NCI-H2081 treated with DMSO at 0.1 percent for 48 hours (cell line): ENCODE measurements around the gene ZNF653.
"Not testable (repeated sequence)": the region's sequence is repeated elsewhere in the genome, so short reads cannot be mapped to it uniquely, and the experiment has no call there.

ENCODE experiments used
- DNase-seq: peaks from one replicate; lab custom pipeline; 2025; lab: John Stamatoyannopoulos, UW

Gene ZNF653

DNA sequence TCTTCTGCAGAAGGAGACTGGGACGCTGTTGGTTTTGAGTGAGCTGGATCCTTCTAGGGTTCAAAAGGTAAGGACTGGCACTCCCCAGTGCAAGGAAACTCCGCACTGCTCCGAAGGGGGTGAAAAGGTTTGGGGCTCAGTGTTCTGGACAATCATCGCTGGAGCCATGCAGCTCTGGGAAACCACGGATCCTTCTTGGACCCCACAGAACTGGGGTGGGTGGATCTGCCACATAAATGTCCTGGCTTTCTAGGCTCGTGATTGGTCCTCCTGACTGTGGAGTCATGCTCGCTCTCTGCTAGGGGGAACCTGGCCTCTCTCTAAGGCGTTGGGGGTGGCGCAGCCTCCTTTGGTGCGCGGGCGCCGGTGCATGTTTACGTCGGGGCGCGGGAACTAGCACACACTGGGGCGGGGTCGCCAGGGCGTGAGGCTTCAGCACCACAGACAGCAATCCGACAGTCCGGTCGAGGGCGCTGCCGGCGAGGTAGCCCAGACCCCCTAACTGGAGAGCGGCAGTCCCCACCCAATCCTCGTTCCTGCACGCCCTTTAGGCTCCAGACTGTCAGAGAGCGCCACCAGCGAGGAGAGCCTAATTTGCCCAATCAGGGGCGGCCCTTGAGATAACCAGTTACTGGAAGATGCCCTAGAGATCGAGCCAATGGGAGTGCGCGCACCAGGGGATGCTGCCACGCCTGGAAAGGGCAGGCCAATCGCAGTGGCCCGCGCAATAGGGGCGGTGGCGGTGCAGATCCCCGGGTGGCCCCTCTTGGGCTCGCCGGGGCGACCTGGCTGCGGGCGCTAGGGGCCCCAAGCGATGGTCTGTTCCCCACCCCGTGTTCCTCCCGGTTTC is 23.9 kb downstream of the ZNF653 start:
- peak; percentile 69 for DNase-seq

DNA sequence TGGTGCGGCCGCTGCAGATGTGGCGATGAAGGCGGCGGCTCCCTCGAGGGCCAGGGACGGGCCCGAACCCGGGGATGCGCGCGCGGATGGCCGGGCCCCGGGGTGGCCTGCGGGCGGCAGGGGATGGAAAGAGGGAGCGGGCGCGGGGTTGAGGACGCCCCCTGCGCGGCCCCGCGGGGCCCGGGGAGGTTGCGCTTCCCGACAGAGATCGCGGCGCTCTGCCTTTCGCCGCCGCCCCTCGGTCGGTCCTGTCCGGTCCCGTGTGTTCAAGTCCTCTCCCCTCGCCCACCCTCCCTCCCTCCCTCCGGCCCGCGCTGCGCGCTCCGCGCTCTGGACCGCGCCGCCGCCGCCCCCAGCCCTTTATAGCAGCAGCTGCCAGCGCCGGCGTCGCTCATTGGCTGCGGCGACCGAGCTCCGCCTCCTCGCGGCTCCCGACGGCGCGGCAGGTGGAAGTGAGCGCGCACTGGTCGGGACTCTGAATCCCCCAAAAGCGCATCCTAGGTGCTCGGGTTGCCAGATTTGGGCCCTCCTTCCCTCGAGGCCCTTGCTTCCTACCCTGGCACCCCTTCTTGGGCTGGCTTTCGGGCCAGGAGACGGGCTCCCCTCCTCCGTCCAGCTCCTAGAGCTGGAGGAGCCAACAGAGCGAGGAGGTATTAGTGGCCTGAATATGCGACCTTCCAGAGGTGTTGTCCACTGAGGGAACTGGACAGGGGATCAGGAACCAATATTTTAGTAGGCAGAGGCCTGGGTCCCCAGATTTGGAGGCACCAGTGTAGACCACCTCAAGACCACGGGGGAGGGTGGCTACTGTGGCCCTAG is 24.7 kb downstream of the ZNF653 start, which contains the start of gene ELAVL3:
ELAVL3 (minus strand) TSS at position 332 of the 819 bp plus-strand sequence. CDS start 438 bp downstream, outside the sequence.
- DNase-seq: peak; percentile 8

DNA sequence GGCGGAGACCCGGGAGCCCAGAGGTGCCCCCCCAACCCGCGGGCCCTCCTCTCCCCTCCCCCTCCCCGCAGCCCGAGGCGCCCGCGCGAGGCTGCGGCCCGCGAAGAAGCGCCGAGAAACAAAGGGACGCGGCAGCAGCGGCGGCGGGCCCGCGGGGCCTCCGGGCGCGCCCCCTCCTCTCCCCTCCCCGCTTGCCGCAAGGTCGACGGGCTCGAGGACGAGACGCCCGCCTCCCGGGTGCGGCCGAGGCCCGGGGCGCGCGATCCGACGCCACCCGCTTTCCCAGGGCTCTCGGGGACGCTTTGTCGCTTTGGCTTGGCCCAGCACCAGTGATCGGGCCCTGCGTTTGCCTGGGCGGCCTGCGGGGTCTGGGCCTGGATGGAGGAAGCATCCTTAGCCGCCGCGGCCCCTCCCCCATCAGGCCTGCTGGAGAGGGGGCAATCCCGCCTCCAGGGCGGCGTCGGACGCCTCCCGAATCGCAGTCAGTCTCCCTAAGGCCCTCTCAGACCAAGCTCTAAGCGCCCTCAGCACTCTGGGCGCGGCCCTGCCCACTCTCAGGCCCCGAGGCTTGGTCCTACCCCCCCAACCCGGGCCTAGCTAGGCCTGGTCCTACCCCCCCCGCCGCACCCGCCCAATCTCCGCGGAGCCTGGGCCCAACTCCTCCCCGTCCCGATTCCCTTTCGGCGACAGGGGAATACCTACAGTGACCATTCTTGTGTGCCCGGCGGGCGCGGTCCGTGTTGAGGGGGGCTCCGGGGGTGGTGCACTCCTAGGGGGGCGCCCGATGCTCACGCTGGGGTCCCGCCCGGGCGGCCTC is 25.5 kb downstream of the ZNF653 start:
- DNase-seq: no peak

DNA sequence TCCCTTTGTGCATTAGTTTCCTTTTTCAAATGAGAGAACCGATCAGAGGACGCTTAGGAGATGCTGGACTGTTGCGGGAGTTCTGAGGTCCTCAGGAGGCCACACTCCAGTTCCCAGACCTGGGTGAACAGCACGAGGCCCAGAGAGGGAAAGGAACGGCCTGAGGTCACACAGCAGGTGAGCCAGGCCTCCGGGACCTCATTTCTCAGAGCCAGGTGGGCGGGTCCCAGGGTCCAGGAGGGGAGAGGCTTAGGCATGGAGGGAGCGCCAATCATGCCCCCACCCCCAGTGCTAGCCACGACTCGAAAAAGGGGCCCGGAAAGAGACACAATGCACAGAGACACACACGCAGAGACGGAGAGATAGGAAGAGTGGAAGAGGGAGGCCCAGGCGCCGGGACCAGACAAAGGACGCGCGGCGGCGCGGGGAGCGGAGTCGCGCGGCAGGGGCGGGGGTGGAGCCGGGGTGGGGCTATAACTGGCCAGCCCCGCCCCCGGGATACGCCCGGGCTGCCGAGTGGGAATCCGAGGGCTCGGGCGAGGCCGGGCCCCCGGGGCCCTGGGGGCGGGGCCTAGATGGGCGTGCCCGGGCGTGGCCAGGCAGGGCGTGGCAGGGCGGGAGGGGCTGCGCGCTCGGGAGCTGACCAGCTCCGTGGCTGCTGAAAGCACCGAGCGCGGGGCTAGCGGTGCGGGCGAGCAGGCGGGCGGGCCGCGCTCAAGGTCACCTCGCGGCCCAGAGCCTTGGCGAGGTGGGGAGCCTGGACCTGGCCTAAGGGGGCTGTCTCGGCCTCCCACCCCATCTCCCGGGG is 26.3 kb downstream of the ZNF653 start:
- peak; percentile 7 for DNase-seq

DNA sequence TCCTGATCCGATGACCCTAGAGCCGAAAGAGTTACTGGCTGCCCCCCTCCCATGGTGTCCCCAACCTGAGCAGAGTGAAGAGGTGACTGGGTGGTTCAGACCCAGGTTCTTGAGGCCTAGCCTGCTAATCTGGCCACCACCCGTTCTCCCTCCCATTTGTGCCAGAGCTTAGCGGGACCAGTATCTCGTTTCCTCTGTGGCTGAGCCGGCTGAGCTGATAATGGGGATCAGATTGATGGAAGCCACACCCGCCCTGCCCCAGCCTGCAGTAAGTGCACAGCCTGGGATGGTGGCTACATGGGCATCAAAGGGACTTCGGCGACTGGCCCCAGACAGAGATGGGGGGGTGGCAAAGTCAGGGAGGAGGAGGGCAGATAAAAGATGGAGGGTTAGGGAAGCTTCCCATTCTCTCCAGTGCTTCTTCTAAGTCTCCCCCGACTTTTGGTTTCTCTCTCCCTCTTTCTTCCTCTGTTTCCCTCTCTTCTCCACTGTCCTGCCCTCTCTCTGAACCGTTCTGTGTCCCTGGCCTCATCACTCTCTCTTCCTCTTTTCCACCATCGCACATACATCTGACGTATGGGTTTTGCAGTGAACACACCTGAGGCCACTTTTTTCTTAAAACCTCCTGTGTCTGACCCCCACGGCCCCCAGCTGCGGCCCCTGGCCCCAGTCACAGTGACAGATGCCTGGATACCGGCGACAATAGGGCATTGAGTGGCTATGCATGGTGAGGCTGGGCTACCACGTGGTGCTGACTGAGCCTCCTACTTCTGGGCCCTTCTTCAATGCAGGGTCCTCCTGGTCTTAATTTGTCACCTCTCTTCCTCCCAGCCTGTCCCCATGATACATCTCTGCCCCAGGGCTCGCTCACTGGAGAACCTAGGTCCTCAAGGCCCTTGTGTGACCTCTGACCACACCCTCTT is 27.2 kb downstream of the ZNF653 start:
- DNase-seq: no peak

DNA sequence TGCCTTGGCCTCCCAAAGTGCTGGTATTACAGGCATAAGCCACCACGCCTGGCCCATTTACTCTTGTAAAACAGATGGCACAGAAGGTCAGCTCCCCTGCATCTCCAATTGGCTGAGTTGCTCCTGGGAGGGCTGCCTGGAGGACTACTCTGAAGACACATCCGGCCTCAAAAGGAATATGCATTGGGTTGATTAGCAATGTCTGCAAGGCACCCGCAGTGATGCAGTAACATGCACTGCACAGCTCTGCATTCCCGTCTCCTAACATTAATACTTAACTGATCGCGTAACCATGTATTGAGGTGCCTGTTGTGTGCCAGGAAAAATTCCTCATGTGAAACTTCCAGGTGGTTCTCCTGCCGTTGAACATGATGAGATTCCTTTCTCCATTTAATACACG is 29.8 kb downstream of the ZNF653 start:
- no peak for DNase-seq

DNA sequence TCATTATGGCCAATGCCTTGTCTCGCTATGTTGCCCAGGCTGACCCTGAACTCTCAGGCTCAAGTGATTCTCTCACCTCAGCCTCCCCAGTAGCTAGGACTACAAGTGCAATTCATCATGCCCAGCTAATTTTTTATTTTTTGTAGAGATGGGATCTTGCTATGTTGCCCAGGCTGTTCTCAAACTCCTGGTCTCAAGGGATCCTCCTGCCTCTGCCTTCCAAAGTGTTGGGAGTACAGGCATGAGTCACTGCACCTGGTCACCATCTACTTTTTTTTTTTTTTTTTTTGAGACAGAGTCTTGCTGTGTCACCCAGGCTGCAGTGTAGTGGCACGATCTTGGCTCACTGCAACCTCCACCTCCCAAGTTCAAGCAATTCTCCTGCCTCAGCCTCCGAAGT is 30.3 kb downstream of the ZNF653 start:
- not testable (repeated sequence) for DNase-seq

DNA sequence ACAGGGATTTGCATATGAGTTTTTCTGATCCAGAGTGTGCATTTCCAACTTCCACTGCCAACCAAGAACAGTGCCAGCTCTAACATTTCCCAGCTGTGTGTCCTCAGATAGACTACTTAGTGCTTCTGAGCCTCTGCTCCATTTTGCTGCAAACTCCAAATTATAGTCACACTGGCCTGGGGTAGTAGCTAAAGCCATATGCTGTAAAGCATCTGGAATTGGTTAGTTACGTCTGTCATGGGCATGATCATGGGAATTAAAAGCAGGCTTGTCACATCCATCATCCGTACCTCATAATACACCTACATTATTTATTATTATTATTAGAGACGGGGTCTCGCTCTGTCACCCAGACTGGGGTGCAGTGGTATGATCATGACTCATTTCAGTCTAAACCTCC is 31.9 kb downstream of the ZNF653 start:
- no peak for DNase-seq

DNA sequence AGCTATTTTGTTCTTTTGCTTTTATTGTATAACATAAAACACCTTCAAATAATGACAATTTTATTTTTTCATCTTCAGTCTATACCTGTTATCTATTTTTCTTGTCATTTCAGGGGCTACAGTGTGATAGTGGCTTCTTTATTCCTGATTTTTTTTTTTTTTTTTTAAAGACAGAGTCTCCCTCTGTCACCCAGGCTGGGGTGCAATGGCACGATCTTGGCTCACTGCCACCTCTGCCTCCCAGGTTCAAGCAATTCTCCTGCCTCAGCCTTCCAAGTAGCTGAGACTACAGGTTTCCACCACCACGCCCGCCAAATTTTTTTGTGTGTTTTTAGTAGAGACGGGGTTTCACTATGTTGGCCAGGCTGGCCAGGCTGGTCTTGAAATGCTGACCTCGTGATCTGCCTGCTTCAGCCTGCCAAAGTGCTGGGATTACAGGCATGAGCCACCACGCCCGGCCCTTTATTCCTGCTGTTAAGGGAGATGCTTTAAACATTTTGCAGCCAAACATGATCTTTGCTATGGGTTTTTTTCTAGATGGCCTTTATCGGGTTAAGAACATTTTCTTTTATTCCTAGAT is 37.3 kb downstream of the ZNF653 start:
- DNase-seq: not testable (repeated sequence)

DNA sequence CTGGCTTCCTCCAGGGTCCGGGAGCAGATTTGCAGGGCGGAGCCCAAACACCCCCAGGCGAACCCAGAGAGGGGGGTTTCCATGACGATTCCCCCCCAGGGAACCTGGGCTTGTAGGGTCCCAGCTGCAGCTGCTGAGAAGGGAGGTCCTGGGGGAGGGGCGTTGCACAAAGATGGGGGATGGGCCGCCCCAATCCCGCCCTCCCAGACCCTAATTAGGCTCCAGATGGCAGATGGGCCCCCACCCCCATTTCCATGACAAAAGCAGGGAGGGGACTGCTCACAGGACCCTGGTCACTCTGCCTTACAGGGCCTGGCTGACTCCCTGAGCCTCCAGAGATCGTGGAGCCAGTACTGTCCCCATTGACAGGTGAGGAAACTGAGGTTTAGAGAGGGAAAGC is 40.0 kb downstream of the ZNF653 start:
- no peak for DNase-seq

DNA sequence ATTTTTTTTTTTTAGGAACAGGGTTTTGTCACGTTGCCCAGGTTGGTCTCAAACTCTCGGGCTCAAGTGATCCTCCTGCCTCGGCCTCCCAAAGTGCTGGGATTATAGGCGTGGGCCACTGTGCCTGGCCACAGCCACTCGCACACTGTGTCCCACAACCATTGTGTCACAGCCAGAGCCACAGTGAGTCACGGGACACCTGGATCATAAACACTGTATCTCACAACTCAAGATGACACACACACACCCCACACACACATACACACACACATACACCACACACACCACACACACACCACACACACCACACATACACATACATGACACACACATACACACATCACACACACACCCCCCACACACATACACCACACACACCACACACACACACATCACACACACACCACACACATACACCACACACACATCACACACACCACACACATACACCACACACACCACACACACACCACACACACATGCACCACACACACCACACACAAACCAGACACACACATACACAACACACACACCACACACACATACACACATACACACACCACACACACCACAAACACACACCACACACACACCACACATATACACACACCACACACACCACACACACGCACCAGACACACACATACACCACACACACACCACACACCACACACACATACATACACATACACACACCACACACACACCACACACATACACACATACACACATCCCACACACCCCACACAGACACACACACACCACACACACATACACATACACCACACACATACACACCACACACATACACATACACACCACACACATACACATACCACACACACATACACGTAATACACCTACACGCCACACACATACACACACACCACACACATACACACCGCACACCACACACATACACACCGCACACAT is 41.0 kb downstream of the ZNF653 start:
- DNase-seq: no peak

DNA sequence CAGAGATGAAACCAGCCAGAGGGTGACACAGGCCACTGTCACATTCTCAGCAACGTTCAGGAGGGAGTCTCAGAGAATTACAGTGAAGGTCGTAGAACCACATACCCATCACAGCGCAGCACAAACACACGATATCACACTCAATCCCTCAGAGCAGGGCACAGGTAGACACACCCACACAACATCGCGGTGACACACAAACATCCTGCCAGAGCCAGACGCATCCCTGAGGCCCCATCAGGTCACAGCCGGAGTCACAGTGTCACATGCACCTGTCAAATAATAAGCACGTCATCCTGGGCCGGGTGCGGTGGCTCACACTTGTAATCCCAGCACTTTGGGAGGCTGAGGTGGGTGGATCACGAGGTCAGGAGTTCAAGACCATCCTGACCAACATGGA is 42.2 kb downstream of the ZNF653 start:
- no peak for DNase-seq

DNA sequence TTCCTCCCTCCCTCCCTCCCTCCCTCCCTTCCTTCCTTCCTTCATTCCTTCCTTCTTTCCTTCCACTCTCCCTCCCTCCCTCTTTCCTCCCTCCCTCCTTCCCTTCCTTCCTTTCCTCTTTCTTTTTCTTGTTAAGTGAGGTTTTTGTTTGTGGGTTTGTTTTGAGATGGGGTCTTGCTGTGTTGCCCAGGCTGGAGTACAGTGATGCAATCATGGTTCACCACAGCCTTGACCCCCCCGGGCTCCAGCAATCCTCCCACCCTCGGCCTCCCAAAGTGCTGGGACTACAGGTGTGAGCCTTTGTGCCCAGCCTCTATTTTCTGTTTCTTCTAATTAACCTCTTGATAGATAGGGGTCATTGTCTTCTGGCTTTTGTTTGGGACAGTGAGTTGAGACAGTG is 44.2 kb downstream of the ZNF653 start:
- no peak for DNase-seq

DNA sequence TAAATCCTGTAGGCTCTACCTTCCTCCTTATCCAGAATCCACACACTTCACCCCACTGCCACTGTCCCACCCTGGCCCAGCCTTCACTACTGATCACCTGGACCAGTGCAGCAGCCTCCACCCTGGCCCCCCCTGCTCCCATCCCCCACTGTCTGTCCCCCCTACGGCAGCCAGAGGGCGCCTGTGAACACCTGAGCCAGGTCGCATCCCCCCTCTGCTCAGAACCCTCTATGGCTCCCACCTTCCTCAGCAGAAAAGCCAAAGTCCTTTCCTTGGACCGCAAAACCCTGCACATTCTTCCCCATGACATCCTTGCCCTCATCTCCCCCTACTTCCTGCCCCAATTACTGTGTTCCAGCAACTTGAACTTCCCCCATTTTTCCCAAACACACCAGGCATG is 45.4 kb downstream of the ZNF653 start:
- no peak for DNase-seq

DNA sequence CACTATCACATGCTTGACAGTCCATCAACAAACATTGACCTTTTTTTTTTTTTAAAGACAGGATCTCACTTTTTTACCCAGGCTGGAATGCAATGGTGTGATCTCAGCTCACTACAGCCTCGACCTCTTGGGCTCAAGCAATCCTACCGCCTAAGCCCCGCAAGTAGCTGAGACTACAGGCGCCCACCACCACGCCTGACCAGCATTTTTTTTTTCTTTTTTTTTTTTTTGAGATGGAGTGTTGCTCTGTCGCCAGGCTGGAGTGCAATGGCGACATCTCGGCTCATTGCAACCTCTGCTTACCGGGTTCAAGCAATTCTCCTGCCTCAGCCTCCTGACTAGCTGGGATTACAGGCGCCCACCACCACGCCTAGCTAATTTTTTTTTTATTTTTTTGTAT is 46.7 kb downstream of the ZNF653 start:
- not testable (repeated sequence) for DNase-seq

DNA sequence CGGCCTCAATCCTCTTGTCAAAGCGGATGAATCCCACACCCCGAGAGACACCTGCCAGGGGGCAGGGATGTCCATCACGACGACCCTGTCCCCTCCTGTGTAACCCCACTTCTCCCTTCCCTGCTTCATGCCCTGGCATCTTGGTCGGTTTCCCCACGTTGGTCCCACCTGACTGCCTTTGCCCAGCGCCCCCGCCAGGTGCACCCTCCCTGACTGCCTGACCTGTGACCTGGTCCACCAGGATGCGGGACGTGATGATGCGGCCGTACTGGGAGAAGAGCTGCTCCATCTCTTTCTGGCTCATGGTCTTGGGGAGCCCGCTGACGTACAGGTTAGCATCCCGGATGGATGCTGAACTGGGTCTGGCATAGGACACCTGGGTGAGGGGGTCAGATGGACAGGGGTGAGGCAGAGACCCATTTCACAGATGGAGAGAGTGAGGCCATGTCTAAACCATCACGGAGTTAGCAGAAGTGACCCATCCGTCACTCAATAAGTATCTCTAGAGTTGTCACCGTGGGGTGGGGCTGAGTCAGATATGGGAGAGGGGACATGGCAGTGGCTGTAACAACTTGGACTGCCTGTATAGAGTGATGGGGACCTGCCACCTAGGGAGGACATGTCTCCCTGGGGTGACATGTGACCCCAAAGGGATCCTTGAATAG is 47.3 kb downstream of the ZNF653 start:
- DNase-seq: no peak

DNA sequence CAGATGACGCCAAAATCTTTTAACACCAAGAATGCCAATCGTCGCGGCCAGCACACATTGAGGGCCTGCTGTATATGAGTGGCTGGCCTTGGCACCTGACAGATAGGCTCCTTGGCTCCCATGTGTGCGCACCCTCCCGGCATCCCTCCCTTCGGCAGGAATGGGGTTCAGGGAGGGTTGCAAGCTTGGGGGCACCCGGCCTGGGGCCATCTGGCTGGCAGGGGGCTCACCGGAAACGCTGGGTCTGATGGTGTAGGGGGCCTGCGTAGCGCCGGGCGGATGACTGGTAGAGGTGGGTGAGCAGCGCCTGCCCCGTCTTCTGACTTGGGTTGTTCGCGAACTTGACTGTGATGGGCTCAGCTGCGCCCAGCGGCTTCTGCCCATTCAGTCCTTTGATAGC is 47.8 kb downstream of the ZNF653 start:
- DNase-seq: no peak

DNA sequence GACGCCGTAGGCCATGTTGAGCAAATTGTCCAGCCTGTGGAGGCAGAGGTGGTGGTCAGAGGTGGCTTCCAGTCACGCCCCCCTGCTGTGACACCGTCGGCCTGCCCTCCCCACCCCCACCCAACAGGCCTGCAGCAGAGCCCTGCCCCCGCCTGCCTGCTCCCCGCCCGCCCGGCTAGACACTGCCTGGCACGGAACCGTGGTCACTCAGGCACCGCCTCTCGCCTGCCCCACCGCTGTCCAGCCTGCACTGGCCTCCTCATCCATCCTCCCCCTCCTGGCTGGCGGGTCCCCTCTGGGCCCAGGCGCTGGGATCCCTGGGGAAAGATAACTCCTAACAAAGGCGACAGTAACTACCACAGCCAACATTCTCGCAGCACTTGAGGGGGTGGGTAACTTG is 48.5 kb downstream of the ZNF653 start:
- DNase-seq: no peak
